ENCODE data around the gene C16orf54. TPM values are rescaled to one million over a fixed set of nuclear protein-coding genes. Genes with fewer than 3 reads are reported as not detected.
"Not testable (repeated sequence)": the region's sequence is repeated elsewhere in the genome, so short reads cannot be mapped to it uniquely, and the experiment has no call there.

The C16orf54 gene
- total RNA-seq, 1 donor from 2014 or later, result not detected

DNA sequence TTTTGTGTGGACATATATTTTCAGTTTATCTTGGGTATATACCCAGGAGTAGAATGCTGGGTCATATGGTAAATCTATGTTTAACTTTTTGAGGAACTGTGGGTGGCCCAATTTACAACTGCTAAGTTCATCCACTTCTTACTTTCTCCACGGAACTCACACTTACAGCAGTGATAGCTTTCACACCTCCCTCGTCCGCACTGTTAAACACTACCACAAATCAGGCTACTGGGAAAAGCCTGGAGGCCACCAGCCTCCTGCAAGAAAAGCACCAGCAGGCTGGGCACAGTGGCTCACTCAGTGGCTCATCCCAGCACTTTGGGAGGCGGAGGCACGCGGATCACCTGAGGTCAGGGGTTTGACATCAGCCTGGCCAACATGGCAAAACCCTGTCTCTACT, 17.5 kb upstream of the C16orf54 start:
- TF ChIP-seq, protein P1, sequence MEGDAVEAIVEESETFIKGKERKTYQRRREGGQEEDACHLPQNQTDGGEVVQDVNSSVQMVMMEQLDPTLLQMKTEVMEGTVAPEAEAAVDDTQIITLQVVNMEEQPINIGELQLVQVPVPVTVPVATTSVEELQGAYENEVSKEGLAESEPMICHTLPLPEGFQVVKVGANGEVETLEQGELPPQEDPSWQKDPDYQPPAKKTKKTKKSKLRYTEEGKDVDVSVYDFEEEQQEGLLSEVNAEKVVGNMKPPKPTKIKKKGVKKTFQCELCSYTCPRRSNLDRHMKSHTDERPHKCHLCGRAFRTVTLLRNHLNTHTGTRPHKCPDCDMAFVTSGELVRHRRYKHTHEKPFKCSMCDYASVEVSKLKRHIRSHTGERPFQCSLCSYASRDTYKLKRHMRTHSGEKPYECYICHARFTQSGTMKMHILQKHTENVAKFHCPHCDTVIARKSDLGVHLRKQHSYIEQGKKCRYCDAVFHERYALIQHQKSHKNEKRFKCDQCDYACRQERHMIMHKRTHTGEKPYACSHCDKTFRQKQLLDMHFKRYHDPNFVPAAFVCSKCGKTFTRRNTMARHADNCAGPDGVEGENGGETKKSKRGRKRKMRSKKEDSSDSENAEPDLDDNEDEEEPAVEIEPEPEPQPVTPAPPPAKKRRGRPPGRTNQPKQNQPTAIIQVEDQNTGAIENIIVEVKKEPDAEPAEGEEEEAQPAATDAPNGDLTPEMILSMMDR (IDR thresholded peaks at IDR 0.05; ENCODE audit: unreplicated experiment), result no peak
- Mint-ChIP-seq H3K4me1 (peaks cover 17% of the 10 kb centered on the region), H3K4me3 (no peak overlapping the region), H3K27me3 (ENCODE audit: low read depth) (no peaks in the 10 kb centered on the region), H3K9me3 (no peaks in the 10 kb centered on the region), H3K27ac (no peak overlapping the region), H3K36me3 (no peaks in the 10 kb centered on the region)
- DNase-seq (ENCODE audit: low spot score in 2 of 2, unreplicated experiment in 2 of 2), result no peak

GRCh38 chr16:29761882-29762281, 16.1 kb upstream of the C16orf54 start:
- Mint-ChIP-seq H3K4me1 (peaks cover 27% of the 10 kb centered on the region), H3K9me3 (no peaks in the 10 kb centered on the region), H3K36me3 (no peaks in the 10 kb centered on the region), H3K27me3 (ENCODE audit: low read depth) (no peaks in the 10 kb centered on the region), H3K4me3 (no peak overlapping the region), H3K27ac (no peak overlapping the region)
- TF ChIP-seq, protein P1 (IDR thresholded peaks at IDR 0.05; ENCODE audit: unreplicated experiment), result no peak
- DNase-seq (ENCODE audit: low spot score in 2 of 2, unreplicated experiment in 2 of 2), result no peak

- Mint-ChIP-seq H3K27ac (peak overlapping the region; percentile 85), H3K4me1 (peaks cover 30% of the 10 kb centered on the region)
- not testable (repeated sequence) for H3K9me3 Mint-ChIP-seq; H3K27me3 Mint-ChIP-seq (ENCODE audit: low read depth); H3K4me3 Mint-ChIP-seq; H3K36me3 Mint-ChIP-seq; DNase-seq (ENCODE audit: low spot score in 2 of 2, unreplicated experiment in 2 of 2)
Observed at GRCh38 chr16:29761280-29761651, 15.5 kb upstream of the C16orf54 start.

- Mint-ChIP-seq H3K27ac (peak overlapping the region; percentile 85), H3K27me3 (ENCODE audit: low read depth) (no peaks in the 10 kb centered on the region), H3K36me3 (no peaks in the 10 kb centered on the region), H3K4me1 (peaks cover 30% of the 10 kb centered on the region), H3K4me3 (no peak overlapping the region), H3K9me3 (no peaks in the 10 kb centered on the region)
- TF ChIP-seq, protein P1 (IDR thresholded peaks at IDR 0.05; ENCODE audit: unreplicated experiment), result no peak
- no peak for DNase-seq (ENCODE audit: low spot score in 2 of 2, unreplicated experiment in 2 of 2)
Observed at GRCh38 chr16:29760567-29761279, 14.9 kb upstream of the C16orf54 start.

GRCh38 chr16:29757950-29758466, 12.2 kb upstream of the C16orf54 start:
- TF ChIP-seq, protein P1 (IDR thresholded peaks at IDR 0.05; ENCODE audit: unreplicated experiment), result no peak
- H3K27ac Mint-ChIP-seq, result peak overlapping the region; percentile 49

DNA sequence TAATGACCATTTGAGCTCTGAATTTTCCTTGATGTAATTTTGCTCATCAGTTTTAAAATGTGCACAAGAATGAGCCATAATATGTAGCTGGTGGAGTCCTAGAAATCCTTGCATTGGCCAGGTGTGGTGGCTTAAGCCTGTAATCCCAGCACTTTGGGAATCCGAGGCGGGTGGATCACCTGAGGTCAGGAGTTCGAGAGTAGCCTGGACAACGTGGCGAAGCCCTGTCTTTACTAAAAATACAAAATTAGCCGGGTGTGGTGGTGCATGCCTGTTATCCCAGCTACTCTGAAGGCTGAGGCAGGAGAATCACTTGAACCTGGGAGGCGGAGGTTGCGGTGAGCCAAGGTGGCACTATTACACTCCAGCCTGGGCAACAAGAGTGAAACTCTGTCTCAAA, 11.3 kb upstream of the C16orf54 start:
- Mint-ChIP-seq H3K4me1 (peaks cover 23% of the 10 kb centered on the region), H3K27ac (peak overlapping the region; percentile 19)
- not testable (repeated sequence) for DNase-seq (ENCODE audit: low spot score in 2 of 2, unreplicated experiment in 2 of 2); H3K36me3 Mint-ChIP-seq; H3K9me3 Mint-ChIP-seq; H3K4me3 Mint-ChIP-seq; H3K27me3 Mint-ChIP-seq (ENCODE audit: low read depth)

More at GRCh38 chr16:29757950-29758466, 12.2 kb upstream of the C16orf54 start:
- Mint-ChIP-seq H3K36me3 (no peaks in the 10 kb centered on the region), H3K27me3 (ENCODE audit: low read depth) (no peaks in the 10 kb centered on the region), H3K4me1 (peaks cover 25% of the 10 kb centered on the region), H3K9me3 (no peaks in the 10 kb centered on the region), H3K4me3 (no peak overlapping the region)
- no peak for DNase-seq (ENCODE audit: low spot score in 2 of 2, unreplicated experiment in 2 of 2)

Measured in mesothelial cell of epicardium (in vitro differentiated cells).